Measurements from ENCODE around the gene NCAPG. TPM values are rescaled to one million over a fixed set of nuclear protein-coding genes. Genes with fewer than 3 reads are reported as not detected.

Gene NCAPG
- total RNA-seq, 1 experiment from 2014 or later: 46.3 TPM

DNA sequence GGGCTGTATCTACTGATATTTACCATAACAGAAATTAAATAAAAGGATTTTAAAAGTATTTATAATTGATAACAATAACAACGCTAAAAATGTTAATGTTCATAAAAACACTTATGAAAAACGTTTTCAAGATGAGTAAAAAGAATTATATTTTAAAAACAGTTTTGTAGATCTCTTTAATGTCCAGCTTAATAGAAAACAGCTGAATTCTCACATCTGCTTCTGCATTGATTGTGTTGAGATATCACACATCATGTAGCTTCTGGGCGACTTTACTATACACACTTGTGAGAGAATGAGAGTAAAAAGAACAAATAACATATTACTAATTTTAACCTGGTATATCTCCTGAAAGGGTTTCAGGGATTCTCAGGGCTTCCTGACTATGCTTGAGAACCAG, 83.6 kb downstream of the NCAPG start:
- peaks cover 33% of the 10 kb centered on the region for H3K79me2 ChIP-seq (ENCODE audit: low read length)
- no peak overlapping the region for H3K27ac ChIP-seq (ENCODE audit: low read length)
- no peaks in the 10 kb centered on the region for H3K36me3 ChIP-seq (ENCODE audit: insufficient read depth, low read length)
- no peak overlapping the region for H3K9ac ChIP-seq (ENCODE audit: low read length)
- H4K20me1 ChIP-seq (ENCODE audit: insufficient read depth, low read depth, low read length): no peaks in the 10 kb centered on the region
- H3K9me2 ChIP-seq (replicated peaks; ENCODE audit: insufficient read depth, low read length): no peaks in the 10 kb centered on the region
- no peaks in the 10 kb centered on the region for H3K27me3 ChIP-seq (ENCODE audit: low read length)
- no peak overlapping the region for H2AFZ ChIP-seq (ENCODE audit: low read length)
- no peak for DNase-seq
- H3K9me3 ChIP-seq (ENCODE audit: low read length): no peaks in the 10 kb centered on the region
- peaks cover 3% of the 10 kb centered on the region for H3K4me1 ChIP-seq (ENCODE audit: low read length)
- no peak overlapping the region for H3K4me3 ChIP-seq (ENCODE audit: low read length)
- H3K4me2 ChIP-seq (ENCODE audit: low read depth, low read length, poor library complexity, severe bottlenecking): no peak overlapping the region

Other genes starting within 250 kb of the NCAPG start
- 141 and 146 TPM in 2 replicates for gene LAP3, start 233.8 kb upstream of the NCAPG start, total RNA-seq (2014; rRNA removed; shearing (Covaris generic); ENCODE audit: low replicate concordance)
- 24.8 and 48.7 TPM in 2 replicates for gene MED28, start 196.3 kb upstream of the NCAPG start, total RNA-seq (2014; rRNA removed; shearing (Covaris generic); ENCODE audit: low replicate concordance)
- gene FAM184B, start 29.4 kb upstream of the NCAPG start, total RNA-seq (2014; rRNA removed; shearing (Covaris generic); ENCODE audit: low replicate concordance): not detected in 2 replicates
- 54.0 and 69.4 TPM in 2 replicates for gene DCAF16, start 222 bp upstream of the NCAPG start, total RNA-seq (2014; rRNA removed; shearing (Covaris generic); ENCODE audit: low replicate concordance)
- gene LCORL, start 210.8 kb downstream of the NCAPG start, total RNA-seq (2014; rRNA removed; shearing (Covaris generic); ENCODE audit: low replicate concordance): 33.1 and 50.1 TPM in 2 replicates